ENCODE measurements around the gene MYH6. TPM values are rescaled to one million over a fixed set of nuclear protein-coding genes. Genes with fewer than 3 reads are reported as not detected.

The MYH6 gene
- total RNA-seq, 4 donors from 2014 or later, result 20.4 to 1,496 (median 303) TPM

- in situ Hi-C loops (cut with MboI; ENCODE audit: low sequenced_read_pairs in 4 of 4), result no loop called here
- intact Hi-C loops (cut with DNase I; ENCODE audit: low total_unique reads), result no loop called here
- ATAC-seq (no peak), DNase-seq (no peak)
- Histone ChIP-seq H3K4me1 (peaks cover 42 to 68% of the 10 kb centered on the region in 2 donors), H3K27me3 (no peaks in the 10 kb centered on the region), H3K9me3 (no peaks in the 10 kb centered on the region), H3K4me3 (no peak overlapping the region), H3K27ac (peak overlapping the region; percentile 83 to 89 (median 86)), H3K36me3 (no peaks in the 10 kb centered on the region)
- TF ChIP-seq POLR2A (IDR thresholded peaks at IDR 0.05), result no peak
- TF ChIP-seq CTCF (IDR thresholded peaks at IDR 0.05 in 4 of 5, conservative IDR thresholded peaks at IDR 0.05 in 1 of 5), result no peak
These were observed 34.8 kb upstream of the MYH6 start for GRCh38 chr14:23442721-23443356.

- H3K27me3 ChIP-seq, result no peaks in the 10 kb centered on the region
- TF ChIP-seq CTCF (IDR thresholded peaks at IDR 0.05 in 4 of 5, conservative IDR thresholded peaks at IDR 0.05 in 1 of 5) (no peak), POLR2A (IDR thresholded peaks at IDR 0.05) (no peak)
- DNase-seq, result no peak
- ATAC-seq, result no peak
- peaks cover 58 to 80% of the 10 kb centered on the region in 2 donors for H3K4me1 ChIP-seq
- in situ Hi-C loops (cut with MboI; ENCODE audit: low sequenced_read_pairs in 4 of 4) (no loop called here), intact Hi-C loops (cut with DNase I; ENCODE audit: low total_unique reads) (no loop called here)
- H3K9me3 ChIP-seq, result no peaks in the 10 kb centered on the region
- no peaks in the 10 kb centered on the region for H3K36me3 ChIP-seq
- H3K4me3 ChIP-seq, result no peak overlapping the region
- peak overlapping the region; percentile 83 to 89 (median 86) for H3K27ac ChIP-seq
These were observed 33.0 kb upstream of the MYH6 start for GRCh38 chr14:23441076-23441475.

- no peaks in the 10 kb centered on the region for H3K9me3 ChIP-seq
- H3K27ac ChIP-seq, result peak overlapping the region; percentile 83 to 89 (median 86)
- no peak overlapping the region for H3K4me3 ChIP-seq
- peaks cover 61 to 75% of the 10 kb centered on the region in 2 donors for H3K4me1 ChIP-seq
- in situ Hi-C loops (cut with MboI; ENCODE audit: low sequenced_read_pairs in 4 of 4), result no loop called here
- intact Hi-C loops (cut with DNase I; ENCODE audit: low total_unique reads), result no loop called here
- no peaks in the 10 kb centered on the region for H3K27me3 ChIP-seq
- DNase-seq, result no peak
- no peak for ATAC-seq
- no peak for TF ChIP-seq CTCF (IDR thresholded peaks at IDR 0.05 in 4 of 5, conservative IDR thresholded peaks at IDR 0.05 in 1 of 5)
- no peak for TF ChIP-seq POLR2A (IDR thresholded peaks at IDR 0.05)
- H3K36me3 ChIP-seq, result no peaks in the 10 kb centered on the region
These were observed 31.2 kb upstream of the MYH6 start for GRCh38 chr14:23439107-23439835.

GRCh38 chr14:23438101-23438971, 30.3 kb upstream of the MYH6 start:
- Histone ChIP-seq H3K4me1 (peaks cover 70% of the 10 kb centered on the region in 2 donors), H3K36me3 (no peaks in the 10 kb centered on the region), H3K27ac (peak overlapping the region; percentile 83 to 89 (median 86)), H3K4me3 (no peak overlapping the region), H3K9me3 (no peaks in the 10 kb centered on the region), H3K27me3 (no peaks in the 10 kb centered on the region)
- intact Hi-C loops (cut with DNase I; ENCODE audit: low total_unique reads), result no loop called here
- TF ChIP-seq CTCF (IDR thresholded peaks at IDR 0.05 in 4 of 5, conservative IDR thresholded peaks at IDR 0.05 in 1 of 5), result no peak
- no peak for TF ChIP-seq POLR2A (IDR thresholded peaks at IDR 0.05)
- in situ Hi-C loops (cut with MboI; ENCODE audit: low sequenced_read_pairs in 4 of 4), result no loop called here
- peak; percentile 59 to 76 for DNase-seq
- ATAC-seq, result peak; percentile 53 to 63
